ENCODE data around the gene MEST.
"Not testable (repeated sequence)": the region's sequence is repeated elsewhere in the genome, so short reads cannot be mapped to it uniquely, and the experiment has no call there.

Gene MEST, protein sequence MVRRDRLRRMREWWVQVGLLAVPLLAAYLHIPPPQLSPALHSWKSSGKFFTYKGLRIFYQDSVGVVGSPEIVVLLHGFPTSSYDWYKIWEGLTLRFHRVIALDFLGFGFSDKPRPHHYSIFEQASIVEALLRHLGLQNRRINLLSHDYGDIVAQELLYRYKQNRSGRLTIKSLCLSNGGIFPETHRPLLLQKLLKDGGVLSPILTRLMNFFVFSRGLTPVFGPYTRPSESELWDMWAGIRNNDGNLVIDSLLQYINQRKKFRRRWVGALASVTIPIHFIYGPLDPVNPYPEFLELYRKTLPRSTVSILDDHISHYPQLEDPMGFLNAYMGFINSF

DNA sequence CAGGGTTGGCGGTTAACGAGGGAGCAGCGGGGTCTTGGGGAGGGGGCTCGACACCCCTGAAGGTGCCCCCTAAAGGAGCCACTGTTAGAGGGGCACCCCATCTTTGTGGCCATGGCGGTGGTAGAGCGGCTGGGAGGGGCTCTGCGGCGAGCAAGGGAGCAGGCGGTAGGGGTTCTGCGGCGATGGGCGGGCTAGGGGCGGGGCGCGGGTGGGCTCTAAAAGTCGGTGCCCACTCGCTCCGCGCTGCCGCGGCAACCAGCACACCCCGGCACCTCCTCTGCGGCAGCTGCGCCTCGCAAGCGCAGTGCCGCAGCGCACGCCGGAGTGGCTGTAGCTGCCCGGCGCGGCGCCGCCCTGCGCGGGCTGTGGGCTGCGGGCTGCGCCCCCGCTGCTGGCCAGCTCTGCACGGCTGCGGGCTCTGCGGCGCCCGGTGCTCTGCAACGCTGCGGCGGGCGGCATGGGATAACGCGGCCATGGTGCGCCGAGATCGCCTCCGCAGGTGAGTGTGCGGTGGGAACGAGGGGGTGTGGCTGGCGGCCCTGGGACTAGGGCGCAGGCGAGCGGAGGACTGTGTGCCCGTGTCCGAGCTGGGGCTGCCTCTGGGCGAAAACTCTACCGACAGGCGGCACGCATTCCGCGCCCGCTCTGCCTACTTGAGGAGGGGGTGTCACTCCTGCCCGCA, at the start of gene MEST:
TSS of gene MEST (plus strand) at position 245 of the 682 bp plus-strand sequence. CDS start at position 474, 229 bp downstream.
- DNase-seq (ENCODE audit: low read depth in 2 of 2) = no peak

DNA sequence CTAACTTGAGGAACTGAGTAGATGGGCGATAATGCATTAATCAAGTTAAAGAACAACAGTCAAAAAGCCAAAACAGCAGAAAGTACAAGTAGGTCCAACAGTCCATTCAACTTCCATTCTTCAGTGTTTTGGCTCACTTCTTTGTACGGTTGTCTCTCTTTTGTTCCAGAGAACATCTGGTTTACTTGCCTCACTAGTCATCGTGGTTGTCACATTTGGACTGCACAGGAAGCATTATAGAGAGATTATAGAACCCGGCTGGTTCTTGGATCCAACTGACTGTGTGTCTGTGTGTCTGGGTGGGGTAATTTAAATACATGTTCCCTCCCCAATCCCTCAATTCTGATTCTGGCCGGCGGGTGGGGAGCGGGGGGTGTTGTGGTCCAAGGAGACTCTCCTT, 49.3 kb upstream of the MEST start:
- DNase-seq (ENCODE audit: low read depth in 2 of 2) = no peak

DNA sequence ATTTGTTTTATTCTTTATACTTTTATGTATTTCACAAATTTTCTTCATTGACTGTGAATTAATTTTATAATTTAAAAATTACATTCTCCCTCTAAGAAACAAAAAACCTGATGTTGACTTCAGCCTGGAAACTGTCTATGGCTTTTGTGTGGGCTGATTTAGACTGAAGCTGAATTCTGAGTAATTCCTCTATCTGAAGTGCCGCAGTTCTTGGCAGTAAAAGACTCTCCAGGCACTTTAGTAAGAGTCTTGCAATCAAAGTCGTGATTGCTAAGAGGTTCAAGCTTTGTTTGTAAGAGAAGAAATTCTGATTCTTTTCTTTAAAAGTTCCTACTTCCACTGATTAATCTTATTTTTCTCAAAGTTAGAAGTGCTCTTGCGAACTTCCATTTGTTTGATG, 47.7 kb upstream of the MEST start:
- no peak for DNase-seq (ENCODE audit: low read depth in 2 of 2)

DNA sequence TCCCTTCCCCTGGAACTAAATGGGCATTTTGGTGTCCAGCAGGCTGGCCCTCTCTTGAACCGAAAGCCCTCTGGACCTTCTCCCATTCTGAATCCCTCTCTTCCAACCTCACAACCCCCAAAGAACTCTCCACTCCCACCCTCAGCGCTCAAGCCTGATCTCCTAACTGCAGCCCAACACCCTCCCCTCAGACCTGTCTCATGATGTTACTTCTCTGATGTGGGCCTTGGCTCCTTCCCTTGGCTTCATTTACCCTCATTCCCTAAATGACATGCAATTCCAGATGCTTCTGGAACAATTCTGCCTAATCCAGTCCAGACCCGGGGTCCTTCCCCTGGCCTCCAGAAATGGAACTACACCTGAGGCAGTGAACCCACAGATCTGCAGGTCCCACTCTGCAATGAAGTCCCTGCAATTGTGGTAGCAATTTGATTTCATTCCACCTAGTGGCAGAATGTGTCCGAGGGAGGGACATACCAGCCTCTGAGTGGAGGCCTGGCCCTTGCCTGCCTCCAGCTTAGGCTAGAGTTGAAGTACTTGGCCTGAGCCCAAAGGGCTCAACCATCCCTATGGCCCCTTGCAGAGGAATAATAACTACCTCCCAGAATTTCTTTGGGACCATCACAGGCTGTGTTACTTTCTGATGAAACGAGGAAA, 47.0 kb upstream of the MEST start:
- no peak for DNase-seq (ENCODE audit: low read depth in 2 of 2)

DNA sequence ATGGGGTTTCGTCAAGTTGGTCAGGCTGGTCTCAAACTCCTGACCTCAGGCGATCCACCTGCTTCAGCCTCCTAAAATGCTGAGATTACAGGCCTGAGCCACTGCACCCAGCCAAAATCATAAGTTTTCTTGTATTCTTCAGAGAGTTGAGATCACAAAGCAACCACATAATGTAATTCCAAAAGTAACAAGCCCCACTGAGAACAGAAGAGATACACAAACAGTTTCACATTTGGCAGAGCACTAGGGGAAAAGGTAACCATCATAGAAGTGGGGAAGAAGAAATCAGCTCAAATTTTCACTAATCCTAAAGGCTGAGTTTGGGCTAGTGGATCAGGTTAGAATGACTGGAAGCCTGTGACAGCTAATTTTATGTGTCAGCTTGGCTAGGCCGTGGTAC, 45.6 kb upstream of the MEST start:
- DNase-seq (ENCODE audit: low read depth in 2 of 2) = no peak

DNA sequence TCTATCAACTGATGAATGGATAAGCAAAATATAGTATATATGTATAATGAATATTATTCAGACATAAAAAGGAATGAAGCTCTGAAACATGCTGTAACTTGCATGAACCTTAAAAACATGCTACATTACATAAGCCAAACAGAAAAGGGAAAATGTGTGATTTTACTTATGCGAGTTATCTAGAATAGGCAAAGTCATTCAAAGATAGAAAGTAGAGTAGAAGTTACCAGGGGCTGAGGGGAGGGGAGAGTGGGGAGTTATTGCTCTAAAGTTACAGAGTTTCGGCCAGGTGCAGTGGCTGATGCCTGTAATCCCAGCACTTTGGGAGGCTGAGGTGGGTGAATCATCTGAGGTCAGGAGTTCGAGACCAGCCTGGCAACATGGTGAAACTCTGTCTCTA, 40.5 kb upstream of the MEST start:
- DNase-seq (ENCODE audit: low read depth in 2 of 2) = not testable (repeated sequence)

DNA sequence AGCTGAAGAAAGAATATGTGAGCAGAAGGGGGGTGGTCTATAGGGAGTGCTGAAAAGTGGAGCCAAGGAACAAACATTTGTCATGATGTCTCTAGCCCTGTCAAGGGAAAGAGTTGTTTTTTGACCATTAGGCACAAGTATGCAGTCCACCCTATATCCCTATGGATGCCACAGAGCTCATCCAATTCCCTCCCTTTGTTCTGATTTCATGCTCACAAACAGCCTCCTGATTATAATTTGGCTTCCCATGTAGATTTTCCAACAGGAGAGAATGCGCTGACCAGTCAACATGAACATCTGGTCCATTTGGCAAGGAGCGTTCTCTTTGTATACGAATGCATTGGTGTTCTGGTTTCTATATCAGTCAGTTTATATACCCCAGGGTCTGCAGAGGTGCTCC, 38.9 kb upstream of the MEST start:
- DNase-seq (ENCODE audit: low read depth in 2 of 2) = no peak

DNA sequence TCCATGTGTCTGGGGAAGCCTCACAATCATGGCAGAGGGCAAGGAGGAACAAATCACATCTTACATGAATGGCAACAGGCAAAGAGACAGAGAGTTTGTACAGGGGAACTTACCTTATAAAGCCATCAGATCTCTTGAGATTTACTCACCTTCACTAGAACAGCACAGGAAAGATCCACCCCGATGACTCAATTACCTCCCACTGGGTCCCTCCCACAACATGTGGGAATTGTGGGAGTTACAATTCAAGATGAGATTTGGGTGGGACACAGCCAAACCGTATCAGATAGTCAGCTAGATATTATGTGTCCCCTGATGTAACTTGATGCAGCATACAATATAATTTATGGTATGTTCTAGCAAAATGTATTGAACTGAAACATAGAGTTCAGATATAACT, 36.9 kb upstream of the MEST start:
- DNase-seq (ENCODE audit: low read depth in 2 of 2) = no peak

DNA sequence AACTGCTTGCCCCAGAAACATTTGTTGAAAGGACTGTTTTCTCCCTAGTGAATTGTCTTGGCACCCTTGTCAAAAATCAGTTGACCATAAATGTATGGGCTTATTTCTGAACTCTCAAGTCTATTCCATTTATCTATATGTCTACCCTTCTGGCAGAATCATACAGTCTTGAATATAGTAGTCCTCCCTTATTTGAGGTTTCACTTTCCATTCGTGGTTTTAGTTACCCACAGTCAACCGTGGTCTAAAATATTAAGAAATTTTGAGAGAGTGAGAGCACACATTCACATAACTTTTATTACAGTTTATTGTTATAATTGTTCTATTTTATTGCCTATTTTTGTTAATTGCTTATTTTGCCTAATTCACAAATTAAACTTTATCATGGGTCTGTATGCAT, 33.6 kb upstream of the MEST start:
- DNase-seq (ENCODE audit: low read depth in 2 of 2) = no peak

DNA sequence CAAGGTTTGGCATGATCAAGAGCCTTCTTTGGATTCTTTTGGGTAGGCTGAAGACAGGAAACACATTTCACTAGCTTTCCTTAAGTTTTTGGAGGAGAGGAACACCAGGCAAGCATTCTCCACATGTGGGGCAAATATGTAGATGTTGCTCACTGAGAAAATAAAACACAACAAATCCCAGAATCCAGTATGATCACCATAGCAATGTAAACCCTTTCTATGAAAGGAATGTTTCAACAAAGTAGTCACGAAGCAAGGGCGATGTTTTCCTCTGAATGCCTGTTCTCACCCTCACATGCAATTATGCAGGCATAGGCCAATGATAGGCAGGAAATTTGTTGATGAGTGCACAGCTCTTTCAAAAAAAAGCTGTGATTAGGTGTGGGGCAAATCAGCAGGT, 30.6 kb upstream of the MEST start:
- no peak for DNase-seq (ENCODE audit: low read depth in 2 of 2)

DNA sequence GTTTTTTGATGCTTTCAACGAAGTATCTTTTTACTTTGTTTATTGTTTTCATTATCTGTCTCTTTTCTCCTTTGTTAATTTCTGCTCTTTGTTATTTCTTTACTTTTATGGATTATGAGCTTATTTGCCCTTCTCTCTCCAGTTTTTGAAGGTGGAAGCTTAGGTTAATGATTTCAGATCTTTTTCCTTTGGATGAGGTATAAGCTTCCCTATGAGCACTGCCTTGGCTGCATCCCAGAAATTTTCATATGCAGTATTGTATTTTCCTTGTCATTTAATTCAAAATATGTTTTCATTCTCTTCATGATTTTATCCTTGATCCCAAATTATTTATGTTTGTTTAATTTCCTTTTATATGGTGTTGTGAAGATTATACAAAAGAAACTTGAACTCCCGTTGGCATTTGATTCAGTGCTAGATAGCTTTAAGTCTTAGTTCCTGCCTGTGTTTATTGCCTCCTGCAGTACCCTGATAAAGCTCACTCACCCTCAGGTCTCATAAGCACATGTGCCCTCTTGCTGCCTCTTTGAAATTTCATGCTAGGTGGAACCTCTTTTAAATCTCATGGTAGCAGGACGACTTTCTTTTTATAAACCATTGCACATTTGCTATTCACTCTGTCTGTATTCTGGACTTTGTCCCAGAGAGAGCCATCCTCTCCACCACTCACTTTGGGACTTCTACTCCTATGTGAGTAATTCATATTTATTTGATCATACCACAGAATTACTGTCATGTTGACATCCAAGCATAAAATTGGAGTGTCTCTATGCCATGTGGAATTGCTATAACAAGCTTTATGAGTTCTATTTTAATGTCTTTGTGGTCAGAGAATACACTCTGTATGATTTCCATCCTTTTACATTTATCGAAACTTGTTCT, 28.1 kb upstream of the MEST start:
- DNase-seq (ENCODE audit: low read depth in 2 of 2) = no peak

DNA sequence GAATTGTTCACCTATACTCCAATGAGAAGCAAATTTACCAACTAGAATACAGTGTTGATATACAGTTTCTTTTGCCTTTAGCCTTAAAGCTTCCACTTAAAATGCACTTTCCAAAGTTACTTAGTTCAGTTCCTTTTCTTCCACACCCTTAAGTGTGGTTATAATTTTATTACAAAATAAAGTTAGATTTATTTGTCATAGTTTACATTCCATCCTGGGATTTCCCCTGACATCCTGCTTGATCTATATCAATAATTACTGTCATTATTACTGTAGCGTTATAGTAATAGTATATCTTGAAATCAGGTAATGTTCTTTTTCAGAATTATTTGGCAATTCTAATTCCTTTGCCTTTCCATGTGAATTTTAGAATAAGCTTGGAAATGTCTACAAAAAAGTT, 23.3 kb upstream of the MEST start:
- DNase-seq (ENCODE audit: low read depth in 2 of 2) = no peak

DNA sequence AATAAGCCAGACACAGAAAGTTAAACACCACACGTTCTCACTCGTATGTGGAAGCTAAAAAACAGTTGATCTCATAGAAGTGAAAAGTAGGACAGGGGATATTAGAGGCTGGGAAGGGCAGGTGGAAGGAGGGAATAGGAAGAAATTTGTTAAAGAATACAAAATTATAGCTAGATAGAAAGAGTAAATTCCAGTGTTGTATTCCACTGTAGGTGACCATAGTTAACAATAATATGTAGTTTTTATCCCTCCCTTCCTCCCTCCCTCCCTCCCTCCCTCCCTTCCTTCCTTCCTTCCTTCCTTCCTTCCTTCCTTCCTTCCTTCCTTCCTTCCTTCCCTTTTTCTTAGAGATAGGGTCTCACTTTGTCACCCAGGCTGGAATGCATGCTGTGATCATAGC, 19.9 kb upstream of the MEST start:
- no peak for DNase-seq (ENCODE audit: low read depth in 2 of 2)

DNA sequence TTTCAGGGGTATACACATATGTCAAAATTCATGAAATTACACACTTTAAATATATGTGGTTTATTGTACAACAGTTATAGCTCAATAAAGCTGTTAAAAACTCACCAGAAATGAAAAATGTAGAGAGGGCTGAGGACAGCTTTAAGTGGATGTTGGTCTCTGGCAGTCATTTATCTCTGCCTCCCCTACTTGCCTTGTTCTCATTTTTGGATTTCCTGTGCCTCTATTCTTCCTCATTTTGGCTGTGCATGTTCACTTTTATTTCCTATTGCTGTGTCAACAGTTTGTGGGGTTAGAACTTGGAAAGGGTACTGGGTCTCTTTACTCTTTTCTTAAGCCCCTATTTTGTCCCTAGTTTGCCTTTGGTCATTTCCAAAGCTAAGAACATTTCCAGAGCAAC, 18.6 kb upstream of the MEST start:
- no peak for DNase-seq (ENCODE audit: low read depth in 2 of 2)

DNA sequence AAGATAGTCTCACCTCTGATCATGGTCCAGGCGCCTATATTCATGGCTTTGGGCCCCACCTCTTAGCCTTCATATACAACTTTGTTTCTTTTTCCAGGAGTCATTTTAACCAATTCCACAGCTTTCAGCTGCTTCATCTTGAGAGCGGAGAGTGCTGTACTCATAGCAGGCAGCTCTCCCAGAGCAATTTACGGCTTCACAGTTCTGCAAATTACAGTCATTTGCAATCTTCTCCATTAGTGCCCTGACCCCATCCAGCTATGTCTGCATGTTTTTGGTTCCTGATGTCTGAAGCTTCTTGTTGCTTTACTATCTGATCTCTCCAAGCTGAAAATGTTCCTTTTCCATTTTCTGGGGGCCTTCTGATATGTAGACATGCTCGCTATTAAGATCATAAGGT, 18.0 kb upstream of the MEST start:
- no peak for DNase-seq (ENCODE audit: low read depth in 2 of 2)

DNA sequence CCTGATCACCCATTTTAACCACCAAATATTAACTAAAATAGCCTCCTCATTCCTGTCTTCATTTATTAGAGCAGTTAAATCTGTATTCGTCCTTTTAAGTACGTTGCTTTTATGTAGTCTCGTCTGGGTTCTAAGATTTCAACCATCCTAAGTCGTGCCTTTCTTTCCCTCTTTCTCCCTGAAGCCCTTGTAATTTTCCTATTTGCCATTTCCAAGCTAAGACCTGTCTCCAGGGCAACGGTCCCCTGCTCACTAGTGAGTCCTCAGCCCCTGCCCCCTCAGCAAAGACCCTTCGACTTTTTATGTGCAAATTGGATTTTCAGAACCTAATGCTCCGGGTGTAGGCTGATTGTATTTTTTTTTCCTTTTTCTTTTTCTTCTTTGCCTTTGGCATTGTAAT, 16.1 kb upstream of the MEST start:
- no peak for DNase-seq (ENCODE audit: low read depth in 2 of 2)

DNA sequence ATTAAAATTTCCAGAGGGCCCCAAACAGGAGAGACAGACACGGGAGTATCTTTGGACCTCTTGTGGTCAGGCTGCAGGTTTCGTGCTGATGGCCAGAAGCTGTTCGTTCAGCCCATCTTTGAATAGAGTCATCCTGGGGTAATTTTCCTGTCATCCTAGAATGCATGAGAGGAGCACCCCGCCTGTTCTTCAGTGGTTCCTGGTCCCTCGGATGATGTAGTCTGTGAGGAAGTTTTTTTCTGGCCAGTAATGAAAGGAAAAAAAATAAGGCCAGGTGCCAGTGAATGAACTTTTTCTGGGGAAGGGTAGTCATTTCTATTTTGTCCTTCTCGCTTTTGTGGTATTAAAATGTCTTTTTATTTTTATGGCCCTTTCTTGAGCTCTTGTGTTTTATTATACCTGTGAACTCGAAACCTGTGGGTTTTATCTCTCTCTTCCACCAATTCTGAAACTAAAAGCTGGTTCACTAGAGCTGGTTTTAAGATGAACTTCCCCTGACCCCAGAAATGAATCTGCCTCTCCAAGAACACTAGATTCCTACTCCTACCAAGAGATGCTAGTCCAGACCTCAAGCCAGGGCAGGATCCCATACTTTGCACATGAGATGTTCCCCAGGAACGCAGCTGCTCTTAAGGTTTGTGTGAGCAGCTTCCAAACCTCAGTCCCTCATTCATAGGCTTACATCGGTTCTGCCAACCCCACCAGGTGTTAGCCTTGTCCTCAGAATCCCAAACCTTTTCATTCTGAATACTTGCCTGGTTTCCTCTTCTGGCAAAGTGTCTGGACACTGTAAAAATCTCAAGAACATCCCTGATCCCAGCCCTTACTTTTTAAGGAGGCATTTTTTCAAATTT, 15.4 kb upstream of the MEST start:
- no peak for DNase-seq (ENCODE audit: low read depth in 2 of 2)

DNA sequence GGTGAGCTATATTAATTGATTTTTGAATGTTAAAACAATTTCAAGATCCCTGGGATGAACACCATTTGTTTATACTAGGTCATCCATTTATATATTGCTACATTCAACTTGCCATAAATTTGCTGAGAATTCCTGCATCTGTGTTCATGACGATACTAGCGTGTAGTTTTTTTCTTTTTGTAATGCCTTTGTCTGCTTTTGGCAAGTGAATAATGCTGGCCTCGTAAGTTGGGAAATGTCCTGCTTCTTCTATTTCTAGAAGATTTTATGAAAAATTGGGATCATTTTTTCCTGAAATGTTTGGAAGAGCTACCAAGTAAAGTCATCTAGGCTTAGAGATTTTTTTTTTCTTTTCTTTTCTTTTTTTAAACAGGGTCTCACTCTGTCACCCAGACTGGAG, 12.9 kb upstream of the MEST start:
- no peak for DNase-seq (ENCODE audit: low read depth in 2 of 2)

DNA sequence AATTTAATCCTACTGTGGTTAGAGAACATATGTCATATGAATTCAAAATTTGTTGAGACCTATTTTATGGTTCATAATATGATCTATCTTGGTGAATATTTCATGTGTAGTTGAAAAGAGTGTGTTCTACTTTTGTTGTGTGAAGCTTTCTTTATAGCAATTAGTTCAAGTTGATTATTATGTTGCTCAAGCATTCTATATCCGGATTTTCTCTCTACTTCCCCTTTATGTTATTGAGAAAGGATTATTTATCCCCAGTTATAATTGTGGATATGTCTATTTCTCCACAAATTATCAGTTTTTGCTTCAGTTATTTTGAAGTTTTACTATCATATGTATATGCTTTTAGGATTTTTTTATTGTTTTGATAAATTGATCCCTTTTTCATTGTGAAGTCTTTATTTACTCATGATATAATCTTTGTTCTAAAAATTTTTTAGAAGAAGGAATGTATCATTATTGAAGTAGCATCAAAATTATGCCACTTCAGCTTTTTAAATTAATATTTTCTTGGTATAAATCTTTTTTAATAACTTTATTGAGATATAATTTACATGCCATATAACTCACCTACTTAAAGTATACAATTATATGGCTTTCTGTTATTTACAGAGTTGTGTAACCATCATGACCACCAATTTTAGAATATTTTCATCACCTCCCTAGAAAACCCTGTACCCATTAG, 12.0 kb upstream of the MEST start:
- no peak for DNase-seq (ENCODE audit: low read depth in 2 of 2)

DNA sequence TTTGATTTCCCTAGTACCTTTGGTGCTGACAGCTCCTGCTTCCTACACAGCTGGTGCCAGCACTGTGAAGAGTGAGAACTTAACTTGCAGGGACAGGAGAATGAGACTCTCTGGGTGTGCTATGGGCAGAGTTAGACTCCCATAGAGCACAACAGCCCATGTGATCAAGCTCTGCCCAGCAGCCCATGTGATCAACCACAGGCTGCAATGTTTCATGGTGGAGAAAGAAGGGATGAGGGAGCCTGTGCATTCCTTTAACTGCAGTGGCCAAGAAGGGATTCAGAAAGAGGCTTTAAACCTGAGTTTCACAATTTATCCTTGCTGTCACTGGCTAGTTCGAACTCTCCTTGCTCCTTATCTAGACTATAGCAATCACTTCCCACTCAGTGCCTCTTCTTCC, 10.0 kb upstream of the MEST start:
- DNase-seq (ENCODE audit: low read depth in 2 of 2) = no peak

DNA sequence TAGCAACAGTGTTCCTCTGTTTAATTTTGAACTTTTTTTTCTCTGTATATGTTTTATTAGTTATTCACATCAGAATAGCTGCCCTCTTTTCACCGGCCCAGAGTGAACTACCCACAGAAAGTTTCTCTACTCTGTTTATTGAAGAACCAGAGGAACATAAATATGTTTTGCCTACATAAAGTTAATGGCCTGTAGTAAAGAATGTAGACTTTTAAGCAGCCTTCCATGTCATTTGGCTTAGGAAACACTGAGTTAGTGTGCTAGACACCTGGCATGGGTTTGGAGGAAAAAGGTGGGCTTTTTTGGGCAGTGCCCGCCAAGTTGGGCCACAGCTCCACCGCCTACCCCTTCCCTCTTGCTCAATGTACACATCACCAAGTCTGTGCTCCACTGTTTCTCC, 8.9 kb upstream of the MEST start:
- DNase-seq (ENCODE audit: low read depth in 2 of 2) = no peak

Measured in activated CD4-positive, alpha-beta T cell treated with anti-CD3 and anti-CD28 coated beads for 24 hours (primary cell).